K562 (cell line): Measurements from ENCODE around the gene OR8G5. TPM values are rescaled to one million over a fixed set of nuclear protein-coding genes. Genes with fewer than 3 reads are reported as not detected.
"Not testable (repeated sequence)": the region's sequence is repeated elsewhere in the genome, so short reads cannot be mapped to it uniquely, and the experiment has no call there.

Source experiments
- C11orf30 ChIP-seq: fragments of 450-650 bp; IDR thresholded peaks from 2 replicates; pipeline ENCODE4 v1.6.1; 2016; ENCODE audit warnings: low read depth, mild to moderate bottlenecking
- CC2D1A ChIP-seq: fragments of 450-650 bp; IDR thresholded peaks from 2 replicates; pipeline ENCODE4 v1.6.1; 2017; ENCODE audit warnings: mild to moderate bottlenecking
- EHMT2 ChIP-seq: fragments of 450-650 bp; IDR thresholded peaks from 2 replicates; pipeline ENCODE4 v1.6.1; 2018; ENCODE audit warnings: antibody characterized with exemption
- JUND ChIP-seq, 2 experiments: IDR thresholded peaks; 2 replicates in 1 of 2; 3 replicates in 1 of 2; pipeline ENCODE4 v1.6.1; 2011; ENCODE audit warnings: borderline replicate concordance in 2 of 2, low read depth in 2 of 2, low read length in 2 of 2, improper control_type of control experiment in 1 of 2, missing biosample characterization in 1 of 2, missing genetic modification characterization in 1 of 2, missing genetic modification reagents in 1 of 2
- L3MBTL2 ChIP-seq: fragments of 450-650 bp; IDR thresholded peaks from 2 replicates; pipeline ENCODE4 v1.6.1; 2016; ENCODE audit warnings: mild to moderate bottlenecking, moderate library complexity
- MEF2D ChIP-seq: conservative IDR thresholded peaks from 2 replicates; pipeline ENCODE4 v1.6.1; 2016; ENCODE audit warnings: low read depth, missing genetic modification characterization, missing compliant biosample characterization
- MYBL2 ChIP-seq, 2 experiments: fragments of 450-650 bp in 1 of 2; sonication (generic) in 1 of 2; formaldehyde crosslinking in 1 of 2; IDR thresholded peaks; 2 replicates each; pipeline versions ENCODE4 v1.6.1 to v1.8.1; 2017 to 2022; ENCODE audit warnings: borderline replicate concordance in 1 of 2, inconsistent platforms in 1 of 2, low read depth in 1 of 2, mild to moderate bottlenecking in 1 of 2, missing genetic modification reagents in 1 of 2, moderate library complexity in 1 of 2
- SMARCE1 ChIP-seq: fragments of 450-650 bp; IDR thresholded peaks from 2 replicates; pipeline ENCODE4 v1.7.1; 2016; ENCODE audit warnings: mild to moderate bottlenecking
- TRIM24 ChIP-seq, 2 experiments: fragments of 450-650 bp; IDR thresholded peaks; 2 replicates each; pipeline ENCODE4 v1.6.1; 2016
- ZNF316 ChIP-seq: fragments of 450-650 bp; IDR thresholded peaks from 2 replicates; pipeline ENCODE4 v1.6.1; 2016
- ZNF589 ChIP-seq: fragments of 200-800 bp; sonication (Bioruptor generic); IDR thresholded peaks from 2 replicates; pipeline ENCODE4 v1.6.1; 2016; ENCODE audit warnings: low read depth, missing genetic modification characterization, missing compliant biosample characterization
- ZNF766 ChIP-seq: fragments of 200-800 bp; sonication (Bioruptor generic); conservative IDR thresholded peaks from 2 replicates; pipeline ENCODE4 v1.6.1; 2016; ENCODE audit warnings: missing genetic modification characterization, missing compliant biosample characterization
- polyA plus RNA-seq, 8 experiments: library from polyadenylated mRNA; depleted of rRNA in 4 of 8; stranded (reverse) in 5 of 8; unstranded in 3 of 8; fragments of >200 nt; fragmentation: Nextera tagmentation in 2 of 8; fragmentation: Illumina TruSeq in 1 of 8; extraction: Ambion mirVana in 2 of 8; extraction: Trizol in 1 of 8; gene quantifications; 2 replicates each; pipeline versions ENCODE4 v1.2.1 to v1.2.3, GENCODE V29; 2011 to 2014; ENCODE audit warnings: inconsistent platforms in 1 of 8, missing spikeins in 1 of 8
- total RNA-seq, 7 experiments: library from RNA; depleted of rRNA in 6 of 7; stranded (reverse); fragments of >200 nt in 6 of 7; fragmentation: Illumina TruSeq in 2 of 7; extraction: Trizol in 2 of 7; gene quantifications; 2 replicates each; pipeline versions ENCODE4 v1.2.1 to v1.2.3, GENCODE V29; 2011 to 2021; ENCODE audit warnings: low replicate concordance in 1 of 7
- TF ChIP-seq, protein P1 (sequence below): fragments of 450-650 bp; conservative IDR thresholded peaks from 2 replicates; pipeline ENCODE4 v1.6.1; 2016; ENCODE audit warnings: missing genetic modification characterization, low read depth, mild to moderate bottlenecking, control low read depth, missing compliant biosample characterization
- TF ChIP-seq, protein P2 (sequence below): fragments of 200-800 bp; sonication (Bioruptor generic); IDR thresholded peaks from 2 replicates; pipeline ENCODE4 v1.6.1; 2017; ENCODE audit warnings: missing genetic modification characterization, missing compliant biosample characterization
- TF ChIP-seq, protein P3 (sequence below): fragments of 450-650 bp; IDR thresholded peaks from 2 replicates; pipeline ENCODE4 v1.6.1; 2017; ENCODE audit warnings: antibody characterized with exemption, mild to moderate bottlenecking
- TF ChIP-seq, protein P4 (sequence below): sonication (generic); formaldehyde crosslinking; IDR thresholded peaks from 2 replicates; pipeline ENCODE4 v1.9.0; 2022; ENCODE audit warnings: mild to moderate bottlenecking, missing genetic modification reagents
- TF ChIP-seq, protein P5 (sequence below), 3 experiments: fragments of 200-800 bp in 1 of 3; sonication (Bioruptor generic) in 1 of 3; sonication (generic) in 1 of 3; formaldehyde crosslinking in 1 of 3; IDR thresholded peaks; 2 replicates each; pipeline versions ENCODE4 v1.6.1 to v1.8.0; 2016 to 2022; ENCODE audit warnings: mild to moderate bottlenecking in 2 of 3, missing compliant biosample characterization in 2 of 3, missing genetic modification characterization in 2 of 3, missing genetic modification reagents in 1 of 3

The OR8G5 gene
- total and polyA plus RNA-seq, 9 of the 15 experiments (the other 6 are each of a cell fraction or from before 2014, with no cell fraction given): 0.18 to 3.8 (median 1.7) TPM

DNA sequence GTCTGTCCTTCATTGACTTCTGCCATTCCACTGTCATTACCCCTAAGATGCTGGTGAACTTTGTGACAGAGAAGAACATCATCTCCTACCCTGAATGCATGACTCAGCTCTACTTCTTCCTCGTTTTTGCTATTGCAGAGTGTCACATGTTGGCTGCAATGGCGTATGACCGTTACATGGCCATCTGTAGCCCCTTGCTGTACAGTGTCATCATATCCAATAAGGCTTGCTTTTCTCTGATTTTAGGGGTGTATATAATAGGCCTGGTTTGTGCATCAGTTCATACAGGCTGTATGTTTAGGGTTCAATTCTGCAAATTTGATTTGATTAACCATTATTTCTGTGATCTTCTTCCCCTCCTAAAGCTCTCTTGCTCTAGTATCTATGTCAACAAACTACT is 6.3 kb upstream of the OR8G5 start (continued):
- TF ChIP-seq C11orf30 (peak; percentile 82), ZNF766 (CRISPR knock-in tag) (peak; percentile 62; the same call in 1 of the 2 replicates), SMARCE1 (peak; percentile 12; the same call in 1 of the 2 replicates), MYBL2 (IDR thresholded peaks at IDR 0.05; ENCODE audit: low read depth) (peak; percentile 63), TRIM24 (IDR thresholded peaks at IDR 0.05) (peak; percentile 41 to 76; a peak in 3 of 4 replicates), JUND (IDR thresholded peaks at IDR 0.05; ENCODE audit: borderline replicate concordance, low read depth, low read length) (0 out of 2 replicates have a peak, but pooled peaks have one; percentile 2), JUND (tag; IDR thresholded peaks at IDR 0.05; ENCODE audit: borderline replicate concordance, low read depth, low read length) (peak; percentile 41; the same call in 1 of the 3 replicates), EHMT2 (0 out of 2 replicates have a peak, but pooled peaks have one; percentile 18), MEF2D (tag) (0 out of 2 replicates have a peak, but pooled peaks have one; percentile 4), L3MBTL2 (peak; percentile 68), ZNF589 (CRISPR knock-in tag) (peak; percentile 70), ZNF316 (peak; percentile 82), CC2D1A (peak; percentile 76; the same call in 1 of the 2 replicates)
- not testable (repeated sequence) for TF ChIP-seq MYBL2 (CRISPR knock-in tag; IDR thresholded peaks at IDR 0.05; ENCODE audit: borderline replicate concordance)
- TF ChIP-seq, protein P1, sequence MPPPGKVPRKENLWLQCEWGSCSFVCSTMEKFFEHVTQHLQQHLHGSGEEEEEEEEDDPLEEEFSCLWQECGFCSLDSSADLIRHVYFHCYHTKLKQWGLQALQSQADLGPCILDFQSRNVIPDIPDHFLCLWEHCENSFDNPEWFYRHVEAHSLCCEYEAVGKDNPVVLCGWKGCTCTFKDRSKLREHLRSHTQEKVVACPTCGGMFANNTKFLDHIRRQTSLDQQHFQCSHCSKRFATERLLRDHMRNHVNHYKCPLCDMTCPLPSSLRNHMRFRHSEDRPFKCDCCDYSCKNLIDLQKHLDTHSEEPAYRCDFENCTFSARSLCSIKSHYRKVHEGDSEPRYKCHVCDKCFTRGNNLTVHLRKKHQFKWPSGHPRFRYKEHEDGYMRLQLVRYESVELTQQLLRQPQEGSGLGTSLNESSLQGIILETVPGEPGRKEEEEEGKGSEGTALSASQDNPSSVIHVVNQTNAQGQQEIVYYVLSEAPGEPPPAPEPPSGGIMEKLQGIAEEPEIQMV (tag): 0 out of 2 replicates have a peak, but pooled peaks have one; percentile 48
- TF ChIP-seq, protein P2, sequence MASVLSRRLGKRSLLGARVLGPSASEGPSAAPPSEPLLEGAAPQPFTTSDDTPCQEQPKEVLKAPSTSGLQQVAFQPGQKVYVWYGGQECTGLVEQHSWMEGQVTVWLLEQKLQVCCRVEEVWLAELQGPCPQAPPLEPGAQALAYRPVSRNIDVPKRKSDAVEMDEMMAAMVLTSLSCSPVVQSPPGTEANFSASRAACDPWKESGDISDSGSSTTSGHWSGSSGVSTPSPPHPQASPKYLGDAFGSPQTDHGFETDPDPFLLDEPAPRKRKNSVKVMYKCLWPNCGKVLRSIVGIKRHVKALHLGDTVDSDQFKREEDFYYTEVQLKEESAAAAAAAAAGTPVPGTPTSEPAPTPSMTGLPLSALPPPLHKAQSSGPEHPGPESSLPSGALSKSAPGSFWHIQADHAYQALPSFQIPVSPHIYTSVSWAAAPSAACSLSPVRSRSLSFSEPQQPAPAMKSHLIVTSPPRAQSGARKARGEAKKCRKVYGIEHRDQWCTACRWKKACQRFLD: peak; percentile 80; the same call in 1 of the 2 replicates
- TF ChIP-seq, protein P3, sequence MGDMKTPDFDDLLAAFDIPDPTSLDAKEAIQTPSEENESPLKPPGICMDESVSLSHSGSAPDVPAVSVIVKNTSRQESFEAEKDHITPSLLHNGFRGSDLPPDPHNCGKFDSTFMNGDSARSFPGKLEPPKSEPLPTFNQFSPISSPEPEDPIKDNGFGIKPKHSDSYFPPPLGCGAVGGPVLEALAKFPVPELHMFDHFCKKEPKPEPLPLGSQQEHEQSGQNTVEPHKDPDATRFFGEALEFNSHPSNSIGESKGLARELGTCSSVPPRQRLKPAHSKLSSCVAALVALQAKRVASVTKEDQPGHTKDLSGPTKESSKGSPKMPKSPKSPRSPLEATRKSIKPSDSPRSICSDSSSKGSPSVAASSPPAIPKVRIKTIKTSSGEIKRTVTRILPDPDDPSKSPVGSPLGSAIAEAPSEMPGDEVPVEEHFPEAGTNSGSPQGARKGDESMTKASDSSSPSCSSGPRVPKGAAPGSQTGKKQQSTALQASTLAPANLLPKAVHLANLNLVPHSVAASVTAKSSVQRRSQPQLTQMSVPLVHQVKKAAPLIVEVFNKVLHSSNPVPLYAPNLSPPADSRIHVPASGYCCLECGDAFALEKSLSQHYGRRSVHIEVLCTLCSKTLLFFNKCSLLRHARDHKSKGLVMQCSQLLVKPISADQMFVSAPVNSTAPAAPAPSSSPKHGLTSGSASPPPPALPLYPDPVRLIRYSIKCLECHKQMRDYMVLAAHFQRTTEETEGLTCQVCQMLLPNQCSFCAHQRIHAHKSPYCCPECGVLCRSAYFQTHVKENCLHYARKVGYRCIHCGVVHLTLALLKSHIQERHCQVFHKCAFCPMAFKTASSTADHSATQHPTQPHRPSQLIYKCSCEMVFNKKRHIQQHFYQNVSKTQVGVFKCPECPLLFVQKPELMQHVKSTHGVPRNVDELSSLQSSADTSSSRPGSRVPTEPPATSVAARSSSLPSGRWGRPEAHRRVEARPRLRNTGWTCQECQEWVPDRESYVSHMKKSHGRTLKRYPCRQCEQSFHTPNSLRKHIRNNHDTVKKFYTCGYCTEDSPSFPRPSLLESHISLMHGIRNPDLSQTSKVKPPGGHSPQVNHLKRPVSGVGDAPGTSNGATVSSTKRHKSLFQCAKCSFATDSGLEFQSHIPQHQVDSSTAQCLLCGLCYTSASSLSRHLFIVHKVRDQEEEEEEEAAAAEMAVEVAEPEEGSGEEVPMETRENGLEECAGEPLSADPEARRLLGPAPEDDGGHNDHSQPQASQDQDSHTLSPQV: peak; percentile 58; the same call in 1 of the 2 replicates
- TF ChIP-seq, protein P4, sequence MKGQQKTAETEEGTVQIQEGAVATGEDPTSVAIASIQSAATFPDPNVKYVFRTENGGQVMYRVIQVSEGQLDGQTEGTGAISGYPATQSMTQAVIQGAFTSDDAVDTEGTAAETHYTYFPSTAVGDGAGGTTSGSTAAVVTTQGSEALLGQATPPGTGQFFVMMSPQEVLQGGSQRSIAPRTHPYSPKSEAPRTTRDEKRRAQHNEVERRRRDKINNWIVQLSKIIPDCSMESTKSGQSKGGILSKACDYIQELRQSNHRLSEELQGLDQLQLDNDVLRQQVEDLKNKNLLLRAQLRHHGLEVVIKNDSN: peak; percentile 68
- TF ChIP-seq, protein P5, sequence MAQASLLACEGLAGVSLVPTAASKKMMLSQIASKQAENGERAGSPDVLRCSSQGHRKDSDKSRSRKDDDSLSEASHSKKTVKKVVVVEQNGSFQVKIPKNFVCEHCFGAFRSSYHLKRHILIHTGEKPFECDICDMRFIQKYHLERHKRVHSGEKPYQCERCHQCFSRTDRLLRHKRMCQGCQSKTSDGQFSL (CRISPR knock-in tag; IDR thresholded peaks at IDR 0.05): not testable (repeated sequence)
- TF ChIP-seq, protein P5 (tag; IDR thresholded peaks at IDR 0.05): 0 out of 4 replicates have a peak, but pooled peaks of 1 of the 2 experiments have one; percentile 54
